OCI-LY1 (cell line): ENCODE results near the gene C1orf115.

Experiments used
- CTCF ChIP-seq: fragments of 200-600 bp; sonication (generic), shearing (Covaris generic); IDR thresholded peaks from 2 replicates; pipeline ENCODE4 v1.5.1; 2017; ENCODE audit warnings: mild to moderate bottlenecking, antibody characterized with exemption, low read length, moderate library complexity, mixed read lengths
- EZH2 ChIP-seq: fragments of 200-600 bp; sonication (generic), shearing (Covaris generic); IDR thresholded peaks from 2 replicates; pipeline ENCODE4 v1.8.0; 2017; ENCODE audit warnings: borderline replicate concordance, mixed run types, mild to moderate bottlenecking, antibody characterized with exemption, low read length, moderate library complexity, mixed read lengths

GRCh38 chr1:220689666-220690065, 497 bp upstream of the C1orf115 start:
- TF ChIP-seq CTCF: no peak
- TF ChIP-seq EZH2: no peak
